ENCODE results near the gene LSP1.
"Not testable (repeated sequence)": the region's sequence is repeated elsewhere in the genome, so short reads cannot be mapped to it uniquely, and the experiment has no call there.

Gene LSP1

DNA sequence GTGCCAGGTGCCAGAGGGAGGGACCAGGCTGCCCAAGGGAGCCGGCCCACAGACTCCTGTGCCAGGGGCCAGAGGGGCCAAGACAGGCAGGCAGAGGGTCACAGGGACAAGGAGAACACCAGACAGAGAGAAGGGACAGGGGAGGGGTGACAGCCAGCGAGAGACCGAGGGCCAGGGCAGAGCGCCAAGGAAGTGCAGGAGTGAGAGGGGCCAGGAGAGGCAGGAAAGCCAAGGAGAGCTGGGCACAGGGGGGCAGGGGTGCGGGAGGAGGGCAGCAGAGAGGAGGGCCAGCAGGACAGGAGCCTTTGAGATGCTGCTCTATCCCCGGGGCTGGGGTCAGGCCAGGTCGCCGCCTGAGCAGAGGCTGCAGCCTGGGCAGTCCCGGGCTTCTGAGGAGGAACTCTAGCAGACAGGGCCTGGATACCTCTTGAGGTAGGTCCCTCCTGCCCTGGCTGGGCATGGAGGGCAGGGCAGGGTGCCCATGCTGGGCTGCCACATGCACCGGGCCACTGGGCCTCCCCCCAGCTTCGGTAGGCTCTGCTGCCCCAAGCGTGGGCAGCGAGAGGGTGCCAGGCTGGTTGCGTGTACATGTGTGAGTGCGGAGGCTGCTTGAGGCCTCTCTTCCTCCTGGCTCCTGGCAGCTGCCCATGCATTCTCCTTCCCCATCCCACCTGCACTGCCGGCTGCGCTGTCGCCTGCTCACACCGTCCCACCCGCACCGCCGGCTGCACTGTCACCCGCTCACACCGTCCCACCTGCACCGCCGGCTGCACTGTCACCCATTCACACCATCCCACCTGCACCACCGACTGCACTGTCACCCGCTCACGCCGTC is 12.2 kb downstream of the LSP1 start:
- DNase-seq, result no peak

DNA sequence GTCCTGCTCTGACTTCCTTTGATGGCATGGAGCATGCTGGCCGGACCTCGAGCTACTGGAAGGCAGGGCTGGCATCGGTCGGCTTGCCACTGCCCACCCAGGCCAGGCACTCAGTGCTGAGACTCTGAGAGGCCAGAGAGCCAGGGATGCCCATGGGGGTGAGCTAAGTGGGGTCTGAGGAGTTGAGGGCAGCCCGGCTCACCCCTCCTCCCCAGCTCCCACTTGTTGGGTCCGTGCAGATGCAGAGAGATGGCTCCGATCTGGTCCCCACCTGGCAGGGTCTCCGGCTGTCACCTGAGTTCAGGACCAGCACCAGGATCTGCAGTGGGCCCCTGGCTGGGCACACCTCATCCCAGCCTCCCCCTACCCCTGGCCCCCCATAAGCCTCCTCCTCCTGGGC is 13.3 kb downstream of the LSP1 start:
- no peak for DNase-seq

DNA sequence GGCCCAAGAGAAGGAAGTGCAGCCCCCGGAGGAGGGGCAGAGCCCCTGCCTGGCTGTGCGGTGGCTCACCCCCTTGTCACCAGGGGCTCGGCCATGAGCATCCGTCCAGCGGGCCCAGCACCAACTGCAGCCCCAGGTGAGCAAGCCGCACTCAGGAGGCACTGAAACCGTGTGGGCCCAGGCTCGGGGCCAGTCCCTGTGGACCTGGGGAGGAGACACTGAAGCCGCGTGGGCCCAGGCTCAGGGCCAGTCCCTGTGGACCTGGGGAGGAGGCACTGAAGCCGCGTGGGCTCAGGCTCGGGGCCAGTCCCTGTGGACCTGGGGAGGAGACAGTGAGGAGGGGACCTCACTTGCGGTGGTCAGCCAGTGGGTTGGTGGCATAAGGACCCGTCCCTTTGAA is 13.9 kb downstream of the LSP1 start:
- no peak for DNase-seq

DNA sequence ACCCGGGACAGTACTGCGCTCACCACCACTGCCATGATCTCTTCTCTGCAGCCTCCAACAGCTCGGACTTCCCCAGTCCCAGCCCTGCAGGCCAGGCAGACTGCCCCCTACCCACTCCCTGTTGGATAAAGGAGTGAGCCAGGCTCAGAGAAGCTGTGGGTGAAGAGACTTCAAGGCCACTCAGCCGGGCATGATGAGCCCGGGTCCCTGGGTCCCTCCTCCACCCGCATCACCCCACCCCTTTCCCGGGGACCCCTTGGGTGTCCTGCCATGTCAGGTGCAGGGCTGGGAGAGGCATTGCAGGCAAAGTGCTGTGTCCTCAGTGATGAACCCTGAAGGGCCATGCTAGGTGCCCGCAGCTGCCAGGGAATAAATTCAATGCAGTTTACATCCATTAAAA is 14.5 kb downstream of the LSP1 start:
- no peak for DNase-seq

DNA sequence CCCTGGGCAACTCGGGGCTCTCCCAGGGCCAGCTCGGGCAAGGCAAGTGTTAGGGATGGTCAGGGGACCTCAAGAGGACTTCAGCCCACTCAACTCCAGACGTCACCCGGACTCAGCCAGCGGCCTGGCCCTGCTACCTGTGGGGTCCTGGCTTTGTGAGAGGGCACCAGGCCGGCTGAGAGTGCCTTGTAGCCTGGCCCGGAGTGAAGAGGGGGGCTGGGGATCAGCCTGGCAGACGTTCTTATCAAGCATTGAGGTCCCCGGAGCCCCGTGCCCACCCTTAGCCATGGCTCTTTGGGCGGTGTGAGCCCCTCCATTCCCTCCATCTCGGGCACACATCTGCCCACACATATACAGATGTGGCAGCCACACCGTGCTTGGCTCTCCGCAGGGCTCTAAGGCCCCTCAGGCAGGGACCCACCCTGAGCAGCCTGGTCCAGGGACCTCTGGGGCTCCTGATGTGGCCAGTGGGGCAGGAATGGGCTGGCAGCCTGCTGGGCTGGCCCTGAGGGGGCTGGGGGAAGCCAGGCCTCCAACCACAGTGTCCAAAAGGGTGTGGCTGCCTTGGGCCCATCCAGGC is 15.3 kb downstream of the LSP1 start:
- no peak for DNase-seq

DNA sequence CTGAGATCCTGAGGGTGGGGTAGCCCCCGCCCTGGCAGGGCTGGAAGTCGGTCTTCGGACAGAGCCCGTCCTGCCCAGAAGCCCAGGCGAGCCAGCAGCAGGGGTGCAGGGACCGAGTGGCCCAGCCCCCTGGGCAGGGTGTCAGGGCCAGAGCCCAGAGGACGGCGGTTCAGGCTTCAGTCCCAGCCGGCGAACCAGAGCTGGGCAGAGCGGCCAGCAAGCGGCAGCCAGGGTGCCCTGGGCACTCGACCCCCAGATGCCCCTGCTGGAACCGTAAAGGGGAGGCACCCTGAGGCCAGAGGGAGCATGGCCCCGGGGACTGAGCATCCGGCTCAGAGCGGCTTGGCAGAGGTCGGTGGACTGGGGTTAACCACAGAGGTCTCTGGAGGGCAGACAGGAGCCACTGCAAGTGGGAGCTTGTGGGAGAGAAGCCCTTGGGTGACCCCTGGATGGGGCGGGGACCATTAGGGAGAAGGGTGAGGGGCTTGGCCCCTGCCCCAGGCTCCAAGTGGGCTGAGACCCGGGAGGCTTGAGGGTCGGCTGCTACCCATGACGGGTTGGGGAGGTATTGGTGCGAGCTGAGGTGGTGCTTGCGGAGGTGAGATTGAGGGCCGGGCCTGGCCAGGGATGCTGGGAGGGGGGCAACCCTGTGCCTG is 15.9 kb downstream of the LSP1 start:
- DNase-seq, result no peak

DNA sequence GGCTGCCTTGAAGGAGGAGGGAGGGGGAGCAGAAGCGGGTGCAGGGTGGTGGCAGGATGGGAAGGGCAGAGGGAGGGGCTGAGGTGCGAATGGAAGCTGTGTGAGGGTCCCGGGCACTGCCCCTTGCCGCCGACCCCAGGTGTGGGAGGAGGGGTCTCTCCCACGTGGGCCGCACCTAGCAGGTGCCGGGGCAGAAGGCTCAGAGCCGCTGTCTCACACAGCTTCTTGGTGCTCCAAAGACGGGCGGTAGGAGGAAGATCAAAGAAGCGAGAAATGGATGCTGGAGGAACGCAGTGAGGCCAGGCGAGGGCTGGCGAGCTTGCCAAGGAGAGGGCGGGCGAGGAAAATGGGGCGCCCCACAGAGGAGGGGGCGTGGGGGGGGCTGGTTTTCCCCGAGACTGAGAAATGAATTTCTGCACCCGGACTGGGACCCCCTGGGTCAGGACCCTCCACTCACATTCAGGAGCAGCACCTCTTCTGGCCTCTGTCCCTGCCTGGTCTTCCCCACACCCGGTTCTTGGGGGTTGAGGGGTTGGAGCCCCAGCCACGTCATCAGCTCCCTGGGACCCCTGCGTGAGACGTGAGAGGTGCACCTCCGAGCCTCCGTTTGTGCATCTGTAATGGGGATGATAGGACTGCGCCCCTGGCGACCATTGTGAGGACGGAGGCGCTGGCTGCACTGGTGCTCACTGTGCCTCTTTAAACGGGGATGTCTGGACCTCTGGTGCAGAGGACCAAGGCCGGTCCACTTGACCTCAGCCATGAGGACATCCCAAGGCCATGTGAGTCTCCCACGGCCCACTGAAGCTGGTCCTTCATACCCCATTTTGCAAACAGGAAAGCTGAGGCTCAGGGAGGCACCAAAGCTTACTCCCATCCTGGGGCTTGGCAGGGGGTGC is 16.8 kb downstream of the LSP1 start:
- no peak for DNase-seq

DNA sequence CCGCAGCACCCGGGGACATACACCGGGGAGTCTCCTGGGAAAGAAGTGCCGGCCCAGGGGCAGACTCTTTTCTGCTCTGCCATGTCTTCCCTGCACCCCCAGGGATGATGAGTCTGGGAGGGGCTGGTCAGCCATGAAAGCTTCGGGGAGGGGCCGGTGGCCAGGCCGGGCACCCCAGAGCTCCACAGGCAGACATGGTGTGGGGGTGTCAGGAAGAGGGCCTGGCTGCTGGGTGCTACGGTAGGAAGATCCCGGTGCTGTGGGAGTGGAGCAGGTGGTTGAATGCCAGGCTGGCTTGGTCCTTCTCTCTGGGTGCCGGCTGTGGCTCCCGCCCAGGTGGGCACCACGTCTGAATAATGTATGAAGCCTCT is 17.4 kb downstream of the LSP1 start:
- no peak for DNase-seq

DNA sequence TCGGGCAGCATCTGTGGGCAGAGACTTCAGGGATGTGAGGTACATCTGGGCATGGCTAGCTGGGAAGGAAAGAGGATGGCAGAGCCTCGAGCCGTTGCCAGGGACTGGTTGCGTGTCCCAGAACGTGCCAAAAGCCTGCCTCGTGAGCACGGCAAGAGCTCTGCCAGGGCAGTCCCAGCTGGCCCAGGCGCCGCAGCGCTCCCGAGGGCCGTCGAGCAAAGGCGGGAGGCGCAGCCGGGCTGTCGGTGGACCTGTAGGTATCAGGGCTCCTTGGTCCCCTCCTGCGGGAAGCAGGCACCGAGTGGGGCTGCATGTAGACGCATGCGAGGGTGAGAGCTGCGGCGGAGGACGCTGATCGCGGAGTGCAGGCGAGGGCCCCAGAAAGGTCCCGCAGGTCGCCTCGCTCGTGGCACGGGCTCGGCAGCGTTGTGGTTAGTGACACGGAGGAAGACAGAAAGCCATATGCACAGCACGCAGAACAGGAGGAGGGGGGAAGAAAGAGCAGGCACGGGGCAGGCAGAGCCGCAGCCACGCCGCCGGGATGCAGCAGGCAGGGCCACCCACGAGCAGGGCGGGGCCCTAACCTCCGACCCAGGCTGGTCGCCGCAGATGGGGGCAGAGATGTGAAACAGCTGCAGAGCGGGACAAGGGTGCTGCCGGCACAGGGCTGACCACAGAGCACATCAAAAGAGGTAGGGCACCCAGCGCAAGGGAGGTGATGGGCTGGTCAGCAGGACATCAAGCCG is 18.0 kb downstream of the LSP1 start:
- DNase-seq, result peak; percentile 27 to 36

DNA sequence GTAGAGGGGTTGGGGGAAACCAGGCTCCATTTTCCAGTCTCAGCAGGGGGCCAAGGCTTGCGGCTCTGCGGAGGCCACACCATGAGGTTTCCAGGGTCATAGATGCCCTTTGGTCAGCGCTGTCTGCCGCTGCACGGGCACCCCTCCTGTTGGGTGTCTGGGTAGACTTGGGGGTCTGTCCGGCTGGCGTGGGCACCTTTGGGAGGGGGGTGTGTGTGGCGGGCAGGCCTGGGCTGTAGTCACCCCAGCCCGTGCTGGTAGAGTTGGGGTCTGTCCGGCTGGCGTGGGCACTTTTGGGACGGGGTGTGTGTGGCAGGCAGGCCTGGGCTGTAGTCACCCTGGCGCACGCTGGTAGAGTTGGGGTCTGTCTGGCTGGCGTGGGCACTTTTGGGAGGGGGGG is 18.6 kb downstream of the LSP1 start:
- no peak for DNase-seq

DNA sequence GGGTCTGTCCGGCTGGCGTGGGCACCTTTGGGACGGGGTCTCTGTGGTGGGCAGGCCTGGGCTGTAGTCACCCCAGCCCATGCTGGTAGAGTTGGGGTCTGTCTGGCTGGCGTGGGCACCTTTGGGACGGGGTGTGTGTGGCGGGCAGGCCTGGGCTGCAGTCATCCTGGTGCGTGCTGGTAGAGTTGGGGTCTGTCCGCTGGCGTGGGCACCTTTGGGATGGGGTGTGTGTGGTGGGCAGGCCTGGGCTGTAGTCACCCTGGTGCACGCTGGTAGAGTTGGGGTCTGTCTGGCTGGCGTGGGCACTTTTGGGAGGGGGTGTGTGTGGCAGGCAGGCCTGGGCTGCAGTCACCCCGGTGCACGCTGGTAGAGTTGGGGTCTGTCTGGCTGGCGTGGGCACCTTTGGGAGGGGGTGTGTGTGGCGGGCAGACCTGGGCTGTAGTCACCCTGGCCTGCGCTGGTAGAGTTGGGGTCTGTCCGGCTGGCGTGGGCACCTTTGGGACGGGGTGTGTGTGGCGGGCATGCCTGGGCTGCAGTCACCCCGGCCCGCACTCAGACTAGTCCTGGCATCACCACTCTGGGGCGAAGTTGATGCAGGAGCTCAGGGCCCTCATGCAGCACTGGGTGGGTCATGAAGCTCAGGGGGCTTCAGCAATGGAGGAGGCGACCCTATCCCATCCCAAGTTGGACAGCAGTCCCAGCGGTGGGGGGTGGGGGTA is 19.5 kb downstream of the LSP1 start:
- DNase-seq, result no peak

DNA sequence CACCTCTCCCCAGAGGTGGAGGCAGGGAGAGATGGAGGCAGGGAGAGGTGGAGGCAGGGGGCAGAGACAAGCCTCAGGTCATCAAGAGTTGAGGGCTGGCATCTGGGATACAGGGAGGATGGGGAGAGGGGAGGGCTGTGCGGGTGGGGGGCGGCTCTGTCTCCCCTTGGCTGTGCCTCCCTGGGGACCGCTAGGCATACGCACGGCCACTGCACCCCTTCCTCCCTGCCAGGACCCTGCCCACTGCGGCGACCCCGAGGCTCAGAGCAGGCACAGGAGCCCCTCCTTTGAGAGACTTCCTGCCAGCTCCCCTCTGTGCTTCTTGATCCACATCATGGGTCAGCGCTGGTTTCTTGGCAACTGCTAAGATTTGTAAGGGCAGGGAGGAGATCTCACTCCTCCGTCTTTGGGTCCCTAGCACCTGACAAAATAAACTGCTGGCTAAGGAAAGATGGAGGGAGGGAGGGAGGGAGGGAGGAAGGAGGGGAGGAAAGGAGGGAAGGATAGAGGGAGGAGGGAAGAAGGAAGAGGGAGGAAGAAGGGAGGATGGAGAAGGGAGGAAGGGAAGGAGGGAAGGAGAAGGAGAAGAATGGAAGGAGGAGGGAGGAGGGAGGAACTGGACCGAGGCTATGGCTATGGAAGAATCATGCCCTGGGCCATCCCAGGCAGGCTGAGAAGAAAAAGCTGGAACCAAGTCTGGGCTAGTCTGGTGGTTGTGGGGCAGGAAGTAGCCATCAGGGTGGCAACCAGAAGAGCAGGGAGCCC is 20.3 kb downstream of the LSP1 start:
- no peak for DNase-seq

DNA sequence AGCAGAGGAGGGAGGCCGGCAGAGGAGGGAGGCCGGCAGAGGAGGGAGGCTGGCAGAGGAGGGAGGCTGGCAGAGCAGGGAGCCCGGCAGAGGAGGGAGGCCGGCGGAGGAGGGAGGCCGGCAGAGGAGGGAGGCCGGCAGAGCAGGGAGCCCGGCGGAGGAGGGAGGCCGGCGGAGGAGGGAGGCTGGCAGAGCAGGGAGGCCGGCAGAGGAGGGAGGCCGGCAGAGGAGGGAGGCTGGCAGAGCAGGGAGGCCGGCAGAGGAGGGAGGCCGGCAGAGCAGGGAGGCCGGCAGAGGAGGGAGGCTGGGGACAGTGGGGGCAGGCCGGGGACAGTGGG is 20.9 kb downstream of the LSP1 start:
- DNase-seq, result not testable (repeated sequence)

DNA sequence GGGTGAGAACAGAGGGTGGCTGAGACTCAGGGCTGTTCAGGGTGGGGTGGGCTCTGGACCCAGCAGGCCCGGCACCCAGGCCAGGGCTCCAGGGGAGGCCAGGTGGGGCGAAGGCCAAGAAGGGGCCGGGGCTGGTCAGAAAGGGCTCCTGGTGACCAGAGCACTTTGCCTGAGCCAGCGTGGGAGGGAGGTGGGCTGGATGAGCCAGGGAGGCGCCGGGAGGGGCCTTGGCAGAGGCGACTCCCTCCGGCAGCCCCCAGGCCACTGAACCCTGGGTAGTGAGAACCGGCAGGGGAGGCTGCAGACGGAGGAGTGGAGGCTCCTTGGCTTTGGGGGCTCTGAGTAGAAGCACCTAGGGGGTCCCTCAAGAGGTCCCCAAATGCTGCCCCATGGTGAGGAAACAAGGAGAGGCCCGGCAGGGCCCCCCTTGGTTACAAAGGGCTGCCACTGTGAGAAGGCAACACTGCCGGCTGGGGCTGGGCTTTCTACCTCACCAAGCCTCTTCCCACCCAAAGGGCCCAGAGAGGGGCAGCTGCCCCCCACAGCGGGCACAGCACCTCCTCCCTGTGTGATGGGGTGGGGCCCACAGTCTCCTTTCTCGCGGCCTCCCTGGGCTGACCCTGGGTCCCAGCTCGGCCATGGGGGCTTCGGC is 21.7 kb downstream of the LSP1 start:
- DNase-seq, result not testable (repeated sequence)

DNA sequence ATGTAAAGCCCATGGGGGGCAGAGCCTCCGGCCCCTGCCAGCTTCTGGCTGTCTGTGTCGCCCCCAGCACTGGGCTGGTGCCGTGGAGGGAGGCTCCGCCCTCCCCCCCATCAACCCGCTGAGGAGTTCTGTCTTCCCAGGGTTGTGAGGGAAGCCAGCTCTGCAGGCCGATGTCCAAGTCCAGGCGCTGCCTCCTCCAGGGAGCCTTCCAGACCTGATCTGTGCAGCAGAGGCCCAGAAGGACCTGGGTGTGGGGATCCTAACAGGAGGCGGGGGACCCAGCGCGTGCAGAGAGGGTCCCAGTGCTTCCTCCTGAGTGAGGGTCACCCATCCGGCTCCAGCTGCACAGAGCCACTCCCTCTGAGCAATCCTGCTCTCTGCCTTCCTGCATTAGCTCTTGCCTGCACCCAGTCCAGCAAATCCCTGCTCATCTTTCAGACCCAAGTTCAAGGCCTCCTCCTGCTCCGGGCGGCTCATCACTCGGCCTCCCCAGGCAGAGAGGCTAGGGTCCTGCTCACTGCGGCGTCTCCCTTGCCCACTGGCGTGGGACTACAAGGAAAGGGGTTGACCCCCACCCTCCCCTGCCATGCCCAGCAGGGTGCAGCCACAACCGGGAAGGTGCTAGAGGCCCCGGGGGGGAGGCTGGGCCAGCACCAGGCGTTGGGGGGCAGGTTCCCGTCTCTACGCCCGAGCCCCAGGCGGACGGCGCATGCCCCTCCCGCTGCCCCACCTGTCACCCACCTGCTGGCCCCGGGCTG is 22.4 kb downstream of the LSP1 start:
- DNase-seq, result no peak

DNA sequence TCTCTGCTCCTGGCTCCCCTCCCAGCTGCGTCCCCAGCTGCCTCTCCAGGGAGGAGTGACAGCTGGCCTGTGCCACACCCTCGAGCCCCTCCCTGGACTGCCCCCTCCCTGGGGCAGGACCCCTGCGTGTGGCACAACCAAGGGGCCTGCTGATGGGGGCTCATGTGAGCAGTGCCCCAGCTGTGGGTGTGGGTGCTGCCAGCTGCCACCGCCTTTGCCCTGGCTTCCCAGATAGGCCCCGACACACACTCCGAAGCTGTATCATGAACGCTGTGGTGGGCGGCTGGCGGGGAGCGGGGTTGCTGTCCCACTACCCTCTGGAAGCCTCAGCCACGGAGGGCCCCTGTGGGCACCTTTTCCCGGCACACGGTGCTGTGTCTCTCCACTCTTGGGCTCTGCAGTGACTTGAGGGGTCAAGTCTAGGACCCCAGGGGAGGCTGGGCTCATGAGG is 23.0 kb downstream of the LSP1 start:
- DNase-seq, result not testable (repeated sequence)

DNA sequence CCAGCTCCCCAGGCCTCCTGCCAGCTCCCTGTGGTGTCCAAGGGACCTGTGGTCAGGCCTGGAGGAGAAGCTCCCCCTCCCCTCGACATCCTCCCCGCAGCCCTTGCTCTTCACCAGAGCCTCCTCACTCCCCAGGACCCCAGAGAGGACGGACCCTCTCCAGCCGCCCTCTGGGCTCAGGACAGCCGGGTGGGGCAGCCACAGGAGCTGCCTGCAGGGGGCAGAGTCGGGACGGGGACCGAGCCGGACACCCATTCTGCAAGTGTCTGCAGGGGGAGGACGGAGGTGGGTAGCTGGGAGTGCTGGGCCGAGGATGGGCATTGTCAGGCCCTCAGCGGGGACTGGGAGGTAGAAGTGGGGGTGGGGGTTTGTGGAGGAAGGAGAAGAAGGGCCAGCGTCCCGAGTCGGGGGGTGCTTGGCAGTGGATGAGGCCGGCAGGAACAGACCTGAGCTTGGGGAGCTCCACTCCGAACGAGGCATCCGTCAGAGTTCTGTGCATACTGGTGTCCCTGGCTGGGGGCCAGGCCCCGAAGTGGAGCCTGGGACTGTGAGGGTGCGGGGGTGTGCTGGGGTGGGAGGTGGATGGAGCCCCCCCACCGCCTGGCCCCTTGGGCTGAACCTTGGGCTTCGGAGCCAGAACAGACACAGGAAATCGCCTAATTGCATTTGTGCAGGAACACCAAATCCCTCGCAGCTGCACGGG is 23.6 kb downstream of the LSP1 start:
- DNase-seq, result no peak

DNA sequence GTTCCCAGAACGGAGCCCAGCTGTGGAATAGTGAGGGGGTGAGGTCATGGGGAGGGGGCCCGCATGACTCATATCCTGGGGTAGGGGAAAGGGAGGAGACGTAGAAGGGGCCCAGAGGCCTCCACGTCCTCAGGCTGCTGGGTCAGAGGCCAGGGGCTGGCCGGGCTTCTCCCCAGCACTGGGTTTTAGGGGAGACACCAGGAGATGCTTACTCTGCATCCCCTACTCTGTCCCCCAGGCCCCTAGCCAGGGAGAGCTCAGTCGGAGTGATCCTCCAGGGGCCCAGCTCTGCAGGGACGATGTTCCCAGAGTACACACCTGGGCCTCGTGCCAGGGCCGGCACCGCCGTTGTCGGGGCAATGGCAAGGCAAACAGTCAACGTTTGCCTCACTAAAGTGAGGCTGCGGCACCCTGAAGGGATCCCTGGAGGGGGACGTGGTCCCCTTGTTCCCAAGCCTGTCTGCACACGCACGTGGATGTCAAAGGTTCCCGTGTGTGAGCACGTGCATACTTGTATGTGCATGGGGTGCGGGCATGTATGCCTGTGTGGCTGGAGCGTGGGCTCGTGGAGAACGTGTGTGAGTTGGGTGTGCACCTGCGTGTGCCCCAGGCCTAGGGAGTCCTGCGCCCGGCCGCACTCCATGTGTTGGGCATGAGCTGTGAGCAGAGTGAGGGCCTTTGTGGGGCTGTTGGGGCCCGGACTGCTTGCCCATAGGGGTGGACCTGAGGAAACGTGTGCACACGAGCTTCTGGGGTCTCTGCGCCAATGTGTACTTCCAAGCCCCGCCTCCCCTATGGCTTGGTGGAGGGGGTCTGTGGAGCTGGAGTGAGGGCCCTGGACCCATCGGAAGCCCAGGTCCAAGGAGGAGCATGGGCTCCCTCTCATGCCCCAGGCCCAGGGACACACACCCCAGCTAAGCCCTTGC is 24.6 kb downstream of the LSP1 start:
- DNase-seq, result no peak

Measured in inflammatory macrophage (primary cell).